Measurements from ENCODE around the gene IQSEC1.
"Not testable (repeated sequence)": the region's sequence is repeated elsewhere in the genome, so short reads cannot be mapped to it uniquely, and the experiment has no call there.

Gene IQSEC1

DNA sequence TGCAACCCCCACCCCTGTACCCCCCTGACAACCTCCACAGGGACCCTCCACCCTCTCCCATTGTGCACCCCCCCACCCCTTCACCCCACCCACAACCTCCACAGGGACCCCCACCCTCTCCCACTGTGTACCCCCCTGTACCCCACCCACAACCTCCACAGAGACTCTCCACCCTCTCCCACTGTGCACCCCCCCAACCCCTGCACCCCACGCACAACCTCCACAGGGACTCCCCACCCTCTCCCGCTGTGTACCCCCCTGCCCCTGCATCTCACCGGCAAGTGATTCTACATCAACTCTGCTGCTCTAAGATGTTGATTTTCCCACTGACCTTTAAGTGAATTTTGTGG, 180.4 kb downstream of the IQSEC1 start:
- DNase-seq (ENCODE audit: low read depth): no peak

DNA sequence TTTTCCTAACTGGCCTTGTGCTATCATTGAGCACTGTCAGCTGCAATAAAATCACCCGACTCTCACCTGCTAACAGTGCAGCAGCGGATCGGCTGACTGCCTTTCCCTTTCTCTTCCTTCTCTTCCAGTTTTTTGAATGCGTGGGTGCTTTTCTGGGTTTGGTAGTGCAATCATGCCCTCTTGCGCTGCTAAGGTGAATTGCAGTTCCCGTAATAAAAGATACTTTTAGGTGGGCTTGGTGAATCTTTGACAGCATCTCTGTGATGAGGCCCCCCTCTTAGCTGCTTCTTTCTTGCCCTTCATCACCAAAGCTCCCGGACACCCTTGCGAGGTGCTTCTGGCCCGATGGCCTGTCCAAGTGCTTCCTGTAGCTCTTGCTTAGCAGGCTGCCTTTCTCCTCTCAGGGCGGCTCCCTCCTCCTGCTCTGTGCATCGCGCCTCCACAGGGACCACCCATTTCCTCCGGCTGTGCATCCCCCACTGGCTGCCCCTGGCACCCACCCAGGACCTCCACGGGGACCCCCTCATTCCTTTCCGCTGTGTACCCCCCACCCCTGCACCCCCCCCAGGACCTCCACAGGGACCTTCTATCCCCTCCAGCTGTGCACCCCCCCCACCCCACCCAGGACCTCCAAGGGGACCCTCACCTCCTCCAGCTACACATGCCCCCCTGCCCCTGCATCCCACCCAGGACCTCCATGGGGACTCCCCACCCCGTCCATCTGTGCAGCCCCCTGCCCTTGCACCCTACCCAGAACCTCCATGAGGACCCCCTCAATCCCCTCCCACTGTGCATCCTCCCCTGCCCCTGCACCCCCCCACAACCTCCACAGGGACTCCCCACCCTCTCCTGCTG, 181.0 kb downstream of the IQSEC1 start:
- no peak for DNase-seq (ENCODE audit: low read depth)

DNA sequence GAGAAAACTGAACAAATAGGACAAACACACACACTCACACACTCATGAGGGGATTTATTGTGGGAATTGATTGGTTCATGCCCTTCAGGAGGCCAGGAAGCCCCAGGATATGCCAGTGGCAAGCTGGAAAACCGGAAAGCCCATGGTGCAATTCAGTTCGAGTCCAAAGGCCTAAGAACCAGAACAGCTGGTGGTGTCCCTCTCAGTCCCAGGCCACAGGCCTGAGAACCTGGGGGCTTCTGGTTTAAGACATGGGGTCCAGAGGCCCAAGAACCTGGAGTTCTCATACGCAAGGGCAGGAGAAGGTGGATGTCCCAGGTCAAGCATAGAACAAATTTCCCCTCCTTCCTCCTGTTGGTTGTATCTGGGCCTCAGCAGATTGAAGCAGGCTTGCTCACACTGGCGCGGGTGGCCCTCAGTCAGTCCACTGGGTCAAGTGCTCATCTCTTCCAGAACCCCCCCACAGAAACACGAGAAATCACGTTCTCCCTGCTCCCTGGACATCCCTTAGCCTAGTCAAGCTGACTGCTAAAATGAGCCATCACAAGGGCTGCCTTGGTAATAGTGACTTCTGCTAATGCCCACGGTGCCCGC, 181.7 kb downstream of the IQSEC1 start:
- DNase-seq (ENCODE audit: low read depth): no peak

DNA sequence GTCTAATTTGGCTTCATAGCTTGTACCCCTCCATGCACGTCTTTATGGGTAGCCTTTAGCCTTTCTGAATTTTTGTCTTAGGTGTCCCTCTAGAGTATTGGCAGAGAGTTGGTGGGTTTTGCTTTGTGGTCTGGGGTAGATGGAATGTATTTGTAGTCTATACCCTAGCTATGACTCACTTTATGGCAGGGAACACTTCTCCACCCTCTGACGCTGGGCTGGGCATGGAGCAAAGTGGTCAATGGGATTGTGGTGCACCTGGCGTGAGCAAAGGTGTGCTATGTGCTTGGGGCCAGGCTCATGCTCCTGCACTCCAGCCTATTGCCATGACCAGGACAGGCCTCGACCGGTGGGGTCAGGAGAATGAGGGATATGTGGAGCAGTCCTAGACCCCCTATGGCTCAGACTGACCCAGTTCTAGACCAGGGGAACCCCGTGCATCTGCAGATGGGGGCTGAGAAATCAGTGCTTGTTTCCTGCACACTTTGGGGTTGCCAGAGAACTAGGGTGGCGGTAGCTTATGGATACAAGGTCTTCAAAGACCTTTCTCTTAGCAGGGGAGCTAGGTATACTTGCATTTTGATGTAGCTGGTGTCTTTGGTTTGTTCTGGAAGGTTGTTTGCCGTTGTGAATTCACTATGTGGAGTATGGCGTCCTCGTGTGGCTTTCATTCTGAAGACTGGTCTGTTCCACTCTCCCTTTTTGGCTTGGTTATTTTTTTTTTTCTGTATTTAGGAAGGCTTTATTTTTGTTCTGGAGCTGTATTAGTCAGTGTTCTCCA, 182.4 kb downstream of the IQSEC1 start:
- DNase-seq (ENCODE audit: low read depth): no peak

DNA sequence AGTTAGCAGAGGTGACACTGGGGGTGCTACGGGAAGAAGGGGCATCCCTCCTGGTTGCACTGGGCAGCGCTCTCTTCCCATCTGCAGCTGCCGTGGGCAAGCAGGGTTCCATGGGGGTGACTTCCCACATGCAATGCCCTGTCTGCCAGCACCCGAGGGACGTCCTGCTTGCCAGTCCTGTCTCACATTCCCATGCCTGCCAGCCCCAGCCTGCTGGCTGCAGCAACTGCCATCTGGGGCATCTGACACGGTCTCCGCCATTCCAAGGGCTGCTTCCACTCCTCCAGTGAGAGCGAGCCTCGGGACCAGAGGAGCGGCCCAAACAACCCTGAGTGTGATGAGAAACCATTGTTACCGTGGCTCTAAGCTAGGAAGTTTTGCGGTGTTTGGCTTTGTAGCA, 186.5 kb downstream of the IQSEC1 start:
- DNase-seq (ENCODE audit: low read depth): no peak

- no peak for DNase-seq (ENCODE audit: low read depth)
These were observed 187.0 kb downstream of the IQSEC1 start for GRCh38 chr3:12886106-12886679.

DNA sequence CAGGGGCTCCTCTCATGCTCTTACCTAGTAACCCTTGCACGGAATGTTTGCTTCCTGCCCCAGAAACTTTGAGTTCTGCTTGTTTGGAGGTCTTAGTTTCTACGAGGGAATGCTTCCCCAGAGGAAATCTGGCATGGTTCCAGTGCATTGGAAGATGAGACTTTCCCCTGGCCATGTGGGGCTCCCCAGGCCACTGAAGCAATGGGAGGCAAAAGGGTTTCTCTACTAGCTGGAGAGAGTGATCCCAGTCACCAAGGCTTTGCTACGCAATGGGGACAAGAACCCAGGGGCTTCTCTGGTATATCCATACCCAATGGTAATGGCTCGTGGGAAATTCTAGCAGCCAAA, 187.7 kb downstream of the IQSEC1 start:
- DNase-seq (ENCODE audit: low read depth): no peak

GRCh38 chr3:12884790-12885582, 188.2 kb downstream of the IQSEC1 start:
- no peak for DNase-seq (ENCODE audit: low read depth)

GRCh38 chr3:12884186-12884680, 189.0 kb downstream of the IQSEC1 start:
- no peak for DNase-seq (ENCODE audit: low read depth)

GRCh38 chr3:12882336-12883310, 190.6 kb downstream of the IQSEC1 start:
- no peak for DNase-seq (ENCODE audit: low read depth)

DNA sequence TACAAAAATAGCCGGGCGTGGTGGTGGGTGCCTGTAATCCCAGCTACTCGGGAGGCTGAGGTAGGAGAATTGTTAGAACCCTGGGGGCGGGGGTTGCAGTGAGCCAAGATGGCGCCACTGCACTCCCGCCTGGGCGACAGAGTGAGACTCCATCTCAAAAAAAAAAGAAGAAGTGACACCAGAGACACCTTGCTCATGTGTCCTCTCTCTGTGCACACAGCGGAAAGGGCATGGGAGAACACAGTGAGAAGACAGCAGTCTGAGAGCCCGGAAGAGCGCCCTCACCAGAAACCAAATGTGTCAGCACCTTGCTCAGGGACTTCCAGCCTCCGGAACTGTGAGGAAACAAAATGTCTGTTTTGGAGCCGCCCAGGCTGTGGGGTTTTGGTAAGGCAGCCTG, 191.4 kb downstream of the IQSEC1 start:
- DNase-seq (ENCODE audit: low read depth): not testable (repeated sequence)

DNA sequence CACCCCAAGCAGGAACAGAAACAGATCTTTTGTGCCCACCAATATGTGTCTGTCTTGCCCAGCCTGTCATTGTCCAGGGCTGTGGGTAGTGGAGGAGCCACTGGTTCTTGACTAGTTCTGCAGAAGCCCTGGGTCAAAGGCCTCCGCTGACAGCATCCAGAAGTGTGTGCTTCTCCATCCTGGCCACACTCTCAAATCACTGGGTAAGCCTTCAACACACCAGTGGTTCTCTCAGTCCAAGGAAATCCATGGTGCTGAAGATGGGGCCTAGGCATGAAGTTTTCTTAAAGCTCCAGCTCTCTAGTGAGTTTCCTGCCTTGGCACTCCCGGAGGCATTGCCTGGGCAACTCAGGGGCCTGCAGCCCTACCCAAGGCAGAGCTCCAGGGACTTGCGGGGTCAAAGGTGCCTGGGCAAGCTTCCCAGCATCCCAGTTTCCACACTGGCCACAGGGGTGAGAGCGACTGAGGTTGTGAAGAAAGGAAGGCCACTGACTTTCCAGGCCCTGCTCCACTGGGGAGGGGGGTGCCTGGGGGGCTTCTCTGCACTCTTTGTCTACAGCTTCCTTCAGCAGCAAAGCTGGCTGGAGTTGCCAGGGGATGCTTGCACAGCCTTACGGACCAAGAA, 193.9 kb downstream of the IQSEC1 start:
- DNase-seq (ENCODE audit: low read depth): no peak

- not testable (repeated sequence) for DNase-seq (ENCODE audit: low read depth)
These were observed 194.5 kb downstream of the IQSEC1 start for GRCh38 chr3:12878758-12879157.

GRCh38 chr3:12878141-12878574, 195.1 kb downstream of the IQSEC1 start:
- DNase-seq (ENCODE audit: low read depth): no peak

GRCh38 chr3:12877040-12877439, 196.2 kb downstream of the IQSEC1 start:
- no peak for DNase-seq (ENCODE audit: low read depth)

DNA sequence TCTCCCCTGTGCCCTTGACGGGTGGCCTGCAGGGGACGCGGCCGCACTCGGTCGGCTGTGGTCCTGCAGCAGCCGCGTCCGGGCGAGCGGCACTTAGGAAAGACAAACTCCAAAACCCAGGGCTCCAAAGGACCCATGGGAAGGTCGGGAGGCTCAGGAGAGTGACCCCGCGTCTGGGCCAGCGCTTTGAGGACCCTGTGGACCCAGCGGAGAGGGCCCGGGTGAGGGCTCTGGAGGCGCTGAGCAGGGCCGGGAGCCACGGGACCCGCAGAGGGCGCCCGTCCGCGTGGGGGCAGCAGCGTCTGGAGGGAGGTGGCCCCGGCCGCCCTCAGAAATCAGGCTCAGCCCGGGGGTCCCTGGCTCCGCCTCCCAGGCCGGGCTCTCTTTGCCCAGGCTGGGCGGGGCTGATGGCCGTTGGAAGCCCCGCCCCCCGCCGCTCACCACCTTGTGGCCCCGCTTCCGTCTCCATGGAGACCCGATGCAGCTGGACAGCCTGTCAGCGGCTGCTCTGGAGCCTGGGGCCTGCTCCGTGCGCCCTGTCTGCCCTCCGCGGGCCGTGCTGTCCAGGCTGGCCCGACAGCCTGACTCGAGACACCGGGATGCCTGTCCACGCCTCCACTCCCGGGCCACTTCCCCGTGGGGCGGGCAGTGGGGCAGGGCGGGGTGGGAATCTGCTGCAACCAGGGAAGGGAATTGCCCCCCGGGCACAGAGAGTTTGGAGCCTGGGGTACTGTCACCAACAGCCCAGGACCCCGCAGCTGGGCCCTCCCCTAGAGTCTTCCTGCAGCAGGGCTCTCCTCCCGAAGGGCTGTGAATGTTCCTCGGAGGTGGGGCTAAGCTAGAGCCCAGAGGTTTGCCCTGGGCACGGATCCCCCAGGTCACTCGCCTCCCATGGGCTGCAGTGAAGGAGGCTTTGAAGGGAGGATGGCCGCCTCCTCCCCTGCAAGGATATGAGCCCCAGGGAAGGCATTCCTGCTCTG, 197.1 kb downstream of the IQSEC1 start:
- DNase-seq (ENCODE audit: low read depth): no peak

GRCh38 chr3:12871404-12871983, 201.7 kb downstream of the IQSEC1 start:
- no peak for DNase-seq (ENCODE audit: low read depth)

- DNase-seq (ENCODE audit: low read depth): no peak
These were observed 202.3 kb downstream of the IQSEC1 start for GRCh38 chr3:12870942-12871341.
